GM23338 (cell line): ENCODE data around the gene SLC39A13. TPM values are rescaled to one million over a fixed set of nuclear protein-coding genes. Genes with fewer than 3 reads are reported as not detected.
A peak's percentile ranks its signal among the peaks of the same experiment; 100 is the strongest.

Experiments used
- ATAC-seq: fragments of 200-7000 bp; cut with Tn5 transposase; 3 replicates; pipeline ENCODE4 v1.9.1; 2020
- DNase-seq: peaks from one replicate; pipeline ENCODE4 v3.0.0-alpha.2; 2015; ENCODE audit warnings: low spot score
- H2AFZ ChIP-seq: fragments of 200-600 bp; sonication (generic); 2 replicates; pipeline ENCODE4 v1.8.0; 2016; ENCODE audit warnings: antibody characterized with exemption, mild to moderate bottlenecking, moderate library complexity
- H3F3A ChIP-seq: fragments of 200-600 bp; sonication (generic); replicated peaks from 2 replicates; pipeline ENCODE4 v1.8.0; 2017; ENCODE audit warnings: antibody characterized with exemption, mixed run types, low read depth
- H3K27ac ChIP-seq: fragments of 200-600 bp; sonication (generic); 2 replicates; pipeline ENCODE4 v1.6.1; 2016; ENCODE audit warnings: low read depth
- H3K27me3 ChIP-seq: fragments of 200-600 bp; sonication (generic); 2 replicates; pipeline ENCODE4 v1.8.0; 2016; ENCODE audit warnings: mild to moderate bottlenecking, mixed run types, moderate library complexity; ENCODE audit not compliant: insufficient read depth
- H3K36me3 ChIP-seq: fragments of 200-600 bp; sonication (generic); 2 replicates; pipeline ENCODE4 v1.8.0; 2016; ENCODE audit warnings: mild to moderate bottlenecking; ENCODE audit not compliant: insufficient read depth
- H3K4me1 ChIP-seq: fragments of 200-600 bp; sonication (generic); 2 replicates; pipeline ENCODE4 v1.8.0; 2016; ENCODE audit warnings: mild to moderate bottlenecking, moderate library complexity; ENCODE audit not compliant: insufficient read depth
- H3K4me2 ChIP-seq: fragments of 200-600 bp; sonication (generic); 2 replicates; pipeline ENCODE4 v1.7.1; 2017; ENCODE audit warnings: mixed run types
- H3K4me3 ChIP-seq: fragments of 200-600 bp; sonication (generic); 2 replicates; pipeline ENCODE4 v1.6.1; 2016; ENCODE audit warnings: mixed run types
- H3K79me2 ChIP-seq: fragments of 200-600 bp; sonication (generic); replicated peaks from 2 replicates; pipeline ENCODE4 v1.8.0; 2017; ENCODE audit warnings: mild to moderate bottlenecking; ENCODE audit not compliant: insufficient read depth
- H3K9me2 ChIP-seq: fragments of 200-600 bp; sonication (generic); 2 replicates; pipeline ENCODE4 v1.8.0; 2017; ENCODE audit not compliant: insufficient read depth
- H4K20me1 ChIP-seq: fragments of 200-600 bp; sonication (generic); replicated peaks from 2 replicates; pipeline ENCODE4 v1.8.0; 2017; ENCODE audit warnings: mild to moderate bottlenecking; ENCODE audit not compliant: insufficient read depth
- H3K27ac Mint-ChIP-seq: 2 replicates; pipeline ENCODE4 v1.8.0; 2020; ENCODE audit warnings: inconsistent platforms, mild to moderate bottlenecking, moderate library complexity, mixed read lengths
- H3K27me3 Mint-ChIP-seq: 3 replicates; pipeline ENCODE4 v1.8.0; 2022; ENCODE audit warnings: low read depth, mild to moderate bottlenecking, moderate library complexity, mixed read lengths, inconsistent platforms; ENCODE audit not compliant: insufficient read depth, poor library complexity
- H3K36me3 Mint-ChIP-seq: 3 replicates; pipeline ENCODE4 v1.8.0; 2021; ENCODE audit warnings: low read depth, mild to moderate bottlenecking, inconsistent platforms, moderate library complexity, mixed read lengths
- H3K4me1 Mint-ChIP-seq: 3 replicates; pipeline ENCODE4 v1.8.0; 2020; ENCODE audit warnings: mild to moderate bottlenecking, inconsistent platforms, mixed read lengths
- H3K4me3 Mint-ChIP-seq: 3 replicates; pipeline ENCODE4 v1.8.0; 2021; ENCODE audit warnings: moderate library complexity, mild to moderate bottlenecking, inconsistent platforms, mixed read lengths
- H3K9me3 Mint-ChIP-seq: 3 replicates; pipeline ENCODE4 v1.8.0; 2020; ENCODE audit warnings: moderate library complexity, mild to moderate bottlenecking, inconsistent platforms, mixed read lengths
- CREB1 ChIP-seq: fragments of 250-450 bp; sonication (Bioruptor Pico); IDR thresholded peaks from 2 replicates; pipeline ENCODE4 v1.5.0; 2020; ENCODE audit warnings: low read depth, mild to moderate bottlenecking, moderate library complexity
- EZH2 ChIP-seq: fragments of 200-600 bp; sonication (generic); IDR thresholded peaks from one replicate; pipeline ENCODE4 v1.8.0; 2017; ENCODE audit warnings: antibody characterized with exemption, mild to moderate bottlenecking, low read depth; ENCODE audit not compliant: unreplicated experiment
- EZH2phosphoT487 ChIP-seq: fragments of 200-600 bp; sonication (generic); IDR thresholded peaks from one replicate; pipeline ENCODE4 v1.8.1; 2018; ENCODE audit warnings: antibody characterized with exemption; ENCODE audit not compliant: unreplicated experiment
- JUNB ChIP-seq: IDR thresholded peaks from one replicate; pipeline ENCODE4 v1.6.1; 2016; ENCODE audit warnings: antibody characterized with exemption; ENCODE audit not compliant: unreplicated experiment
- NANOG ChIP-seq: IDR thresholded peaks from 2 replicates; pipeline ENCODE4 v1.6.1; 2016; ENCODE audit warnings: antibody characterized with exemption, borderline replicate concordance
- POLR2AphosphoS5 ChIP-seq: IDR thresholded peaks from 2 replicates; pipeline ENCODE4 v1.6.1; 2016; ENCODE audit warnings: antibody characterized with exemption, low read depth
- STAT1 ChIP-seq: IDR thresholded peaks from one replicate; pipeline ENCODE4 v1.6.1; 2016; ENCODE audit warnings: antibody characterized with exemption; ENCODE audit not compliant: unreplicated experiment
- ZNF114 ChIP-seq: fragments of 250-450 bp; sonication (Bioruptor Pico); IDR thresholded peaks from 2 replicates; pipeline ENCODE4 v1.5.0; 2020; ENCODE audit warnings: mild to moderate bottlenecking, moderate library complexity
- ZNF331 ChIP-seq: fragments of 250-450 bp; sonication (Bioruptor Pico); IDR thresholded peaks from 2 replicates; pipeline ENCODE4 v1.5.0; 2020; ENCODE audit warnings: low read depth, mild to moderate bottlenecking, moderate library complexity
- polyA plus RNA-seq: library from polyadenylated mRNA; unstranded; fragments of >200 nt; fragmentation: Nextera tagmentation; extraction: Ambion mirVana; gene quantifications from 2 replicates; pipeline ENCODE4 v1.2.1, GENCODE V29; 2016
- total RNA-seq: library from RNA; depleted of rRNA; stranded (reverse); fragments of >200 nt; shearing (Covaris generic); gene quantifications from 2 replicates; pipeline ENCODE4 v1.2.3, GENCODE V29; 2014
- TF ChIP-seq, protein P1 (sequence below): IDR thresholded peaks from 2 replicates; pipeline ENCODE4 v1.6.1; 2016; ENCODE audit warnings: antibody characterized with exemption
- TF ChIP-seq, protein P2 (sequence below), 2 experiments: fragments of 200-600 bp in 1 of 2; sonication (generic) in 1 of 2; conservative IDR thresholded peaks; 2 replicates each; pipeline versions ENCODE4 v1.5.1 to v1.6.1; 2016 to 2017; ENCODE audit warnings: antibody characterized with exemption in 2 of 2, low read depth in 2 of 2, mild to moderate bottlenecking in 2 of 2, moderate library complexity in 1 of 2
- TF ChIP-seq, protein P3 (sequence below): IDR thresholded peaks from one replicate; pipeline ENCODE4 v1.6.1; 2018; ENCODE audit warnings: antibody characterized with exemption; ENCODE audit not compliant: unreplicated experiment
- TF ChIP-seq, protein P4 (sequence below): fragments of 250-450 bp; sonication (Bioruptor Pico); IDR thresholded peaks from 2 replicates; pipeline ENCODE4 v1.5.0; 2020; ENCODE audit warnings: mild to moderate bottlenecking, moderate library complexity

The SLC39A13 gene
- total and polyA plus RNA-seq, 2 experiments from 2014 or later, result 15.8 to 32.7 TPM

DNA sequence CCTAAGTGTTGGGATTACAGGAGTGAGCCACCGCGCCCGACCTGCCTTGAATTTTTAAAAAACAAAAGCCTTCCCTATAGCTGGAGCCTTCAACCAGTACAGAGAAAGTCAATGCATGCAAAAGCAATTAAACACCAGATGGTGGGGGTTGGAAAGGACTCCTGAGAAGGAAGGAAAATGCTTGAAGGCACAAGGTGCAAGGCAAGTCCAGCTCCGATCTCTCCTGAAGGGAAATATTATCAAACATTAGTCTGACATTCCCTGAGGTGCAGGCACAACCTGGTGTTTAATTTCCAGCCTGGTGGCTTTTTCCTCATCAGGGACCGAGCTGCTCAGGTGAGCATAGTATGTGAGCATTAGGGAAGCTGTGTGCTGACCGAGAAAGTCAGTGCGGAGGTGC, 53.5 kb downstream of the SLC39A13 start:
- TF ChIP-seq POLR2AphosphoS5 (no peak), ZNF331 (CRISPR knock-in tag) (no peak), EZH2 (no peak), CREB1 (CRISPR knock-in tag) (no peak), JUNB (no peak), ZNF114 (CRISPR knock-in tag) (no peak), EZH2phosphoT487 (no peak), STAT1 (no peak), NANOG (no peak)
- TF ChIP-seq, protein P1, sequence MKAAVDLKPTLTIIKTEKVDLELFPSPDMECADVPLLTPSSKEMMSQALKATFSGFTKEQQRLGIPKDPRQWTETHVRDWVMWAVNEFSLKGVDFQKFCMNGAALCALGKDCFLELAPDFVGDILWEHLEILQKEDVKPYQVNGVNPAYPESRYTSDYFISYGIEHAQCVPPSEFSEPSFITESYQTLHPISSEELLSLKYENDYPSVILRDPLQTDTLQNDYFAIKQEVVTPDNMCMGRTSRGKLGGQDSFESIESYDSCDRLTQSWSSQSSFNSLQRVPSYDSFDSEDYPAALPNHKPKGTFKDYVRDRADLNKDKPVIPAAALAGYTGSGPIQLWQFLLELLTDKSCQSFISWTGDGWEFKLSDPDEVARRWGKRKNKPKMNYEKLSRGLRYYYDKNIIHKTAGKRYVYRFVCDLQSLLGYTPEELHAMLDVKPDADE, result no peak
- TF ChIP-seq, protein P2, sequence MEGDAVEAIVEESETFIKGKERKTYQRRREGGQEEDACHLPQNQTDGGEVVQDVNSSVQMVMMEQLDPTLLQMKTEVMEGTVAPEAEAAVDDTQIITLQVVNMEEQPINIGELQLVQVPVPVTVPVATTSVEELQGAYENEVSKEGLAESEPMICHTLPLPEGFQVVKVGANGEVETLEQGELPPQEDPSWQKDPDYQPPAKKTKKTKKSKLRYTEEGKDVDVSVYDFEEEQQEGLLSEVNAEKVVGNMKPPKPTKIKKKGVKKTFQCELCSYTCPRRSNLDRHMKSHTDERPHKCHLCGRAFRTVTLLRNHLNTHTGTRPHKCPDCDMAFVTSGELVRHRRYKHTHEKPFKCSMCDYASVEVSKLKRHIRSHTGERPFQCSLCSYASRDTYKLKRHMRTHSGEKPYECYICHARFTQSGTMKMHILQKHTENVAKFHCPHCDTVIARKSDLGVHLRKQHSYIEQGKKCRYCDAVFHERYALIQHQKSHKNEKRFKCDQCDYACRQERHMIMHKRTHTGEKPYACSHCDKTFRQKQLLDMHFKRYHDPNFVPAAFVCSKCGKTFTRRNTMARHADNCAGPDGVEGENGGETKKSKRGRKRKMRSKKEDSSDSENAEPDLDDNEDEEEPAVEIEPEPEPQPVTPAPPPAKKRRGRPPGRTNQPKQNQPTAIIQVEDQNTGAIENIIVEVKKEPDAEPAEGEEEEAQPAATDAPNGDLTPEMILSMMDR (conservative IDR thresholded peaks at IDR 0.05; ENCODE audit: low read depth in 2 of 2), result no peak
- TF ChIP-seq, protein P3, sequence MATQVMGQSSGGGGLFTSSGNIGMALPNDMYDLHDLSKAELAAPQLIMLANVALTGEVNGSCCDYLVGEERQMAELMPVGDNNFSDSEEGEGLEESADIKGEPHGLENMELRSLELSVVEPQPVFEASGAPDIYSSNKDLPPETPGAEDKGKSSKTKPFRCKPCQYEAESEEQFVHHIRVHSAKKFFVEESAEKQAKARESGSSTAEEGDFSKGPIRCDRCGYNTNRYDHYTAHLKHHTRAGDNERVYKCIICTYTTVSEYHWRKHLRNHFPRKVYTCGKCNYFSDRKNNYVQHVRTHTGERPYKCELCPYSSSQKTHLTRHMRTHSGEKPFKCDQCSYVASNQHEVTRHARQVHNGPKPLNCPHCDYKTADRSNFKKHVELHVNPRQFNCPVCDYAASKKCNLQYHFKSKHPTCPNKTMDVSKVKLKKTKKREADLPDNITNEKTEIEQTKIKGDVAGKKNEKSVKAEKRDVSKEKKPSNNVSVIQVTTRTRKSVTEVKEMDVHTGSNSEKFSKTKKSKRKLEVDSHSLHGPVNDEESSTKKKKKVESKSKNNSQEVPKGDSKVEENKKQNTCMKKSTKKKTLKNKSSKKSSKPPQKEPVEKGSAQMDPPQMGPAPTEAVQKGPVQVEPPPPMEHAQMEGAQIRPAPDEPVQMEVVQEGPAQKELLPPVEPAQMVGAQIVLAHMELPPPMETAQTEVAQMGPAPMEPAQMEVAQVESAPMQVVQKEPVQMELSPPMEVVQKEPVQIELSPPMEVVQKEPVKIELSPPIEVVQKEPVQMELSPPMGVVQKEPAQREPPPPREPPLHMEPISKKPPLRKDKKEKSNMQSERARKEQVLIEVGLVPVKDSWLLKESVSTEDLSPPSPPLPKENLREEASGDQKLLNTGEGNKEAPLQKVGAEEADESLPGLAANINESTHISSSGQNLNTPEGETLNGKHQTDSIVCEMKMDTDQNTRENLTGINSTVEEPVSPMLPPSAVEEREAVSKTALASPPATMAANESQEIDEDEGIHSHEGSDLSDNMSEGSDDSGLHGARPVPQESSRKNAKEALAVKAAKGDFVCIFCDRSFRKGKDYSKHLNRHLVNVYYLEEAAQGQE, result no peak
- TF ChIP-seq, protein P4, sequence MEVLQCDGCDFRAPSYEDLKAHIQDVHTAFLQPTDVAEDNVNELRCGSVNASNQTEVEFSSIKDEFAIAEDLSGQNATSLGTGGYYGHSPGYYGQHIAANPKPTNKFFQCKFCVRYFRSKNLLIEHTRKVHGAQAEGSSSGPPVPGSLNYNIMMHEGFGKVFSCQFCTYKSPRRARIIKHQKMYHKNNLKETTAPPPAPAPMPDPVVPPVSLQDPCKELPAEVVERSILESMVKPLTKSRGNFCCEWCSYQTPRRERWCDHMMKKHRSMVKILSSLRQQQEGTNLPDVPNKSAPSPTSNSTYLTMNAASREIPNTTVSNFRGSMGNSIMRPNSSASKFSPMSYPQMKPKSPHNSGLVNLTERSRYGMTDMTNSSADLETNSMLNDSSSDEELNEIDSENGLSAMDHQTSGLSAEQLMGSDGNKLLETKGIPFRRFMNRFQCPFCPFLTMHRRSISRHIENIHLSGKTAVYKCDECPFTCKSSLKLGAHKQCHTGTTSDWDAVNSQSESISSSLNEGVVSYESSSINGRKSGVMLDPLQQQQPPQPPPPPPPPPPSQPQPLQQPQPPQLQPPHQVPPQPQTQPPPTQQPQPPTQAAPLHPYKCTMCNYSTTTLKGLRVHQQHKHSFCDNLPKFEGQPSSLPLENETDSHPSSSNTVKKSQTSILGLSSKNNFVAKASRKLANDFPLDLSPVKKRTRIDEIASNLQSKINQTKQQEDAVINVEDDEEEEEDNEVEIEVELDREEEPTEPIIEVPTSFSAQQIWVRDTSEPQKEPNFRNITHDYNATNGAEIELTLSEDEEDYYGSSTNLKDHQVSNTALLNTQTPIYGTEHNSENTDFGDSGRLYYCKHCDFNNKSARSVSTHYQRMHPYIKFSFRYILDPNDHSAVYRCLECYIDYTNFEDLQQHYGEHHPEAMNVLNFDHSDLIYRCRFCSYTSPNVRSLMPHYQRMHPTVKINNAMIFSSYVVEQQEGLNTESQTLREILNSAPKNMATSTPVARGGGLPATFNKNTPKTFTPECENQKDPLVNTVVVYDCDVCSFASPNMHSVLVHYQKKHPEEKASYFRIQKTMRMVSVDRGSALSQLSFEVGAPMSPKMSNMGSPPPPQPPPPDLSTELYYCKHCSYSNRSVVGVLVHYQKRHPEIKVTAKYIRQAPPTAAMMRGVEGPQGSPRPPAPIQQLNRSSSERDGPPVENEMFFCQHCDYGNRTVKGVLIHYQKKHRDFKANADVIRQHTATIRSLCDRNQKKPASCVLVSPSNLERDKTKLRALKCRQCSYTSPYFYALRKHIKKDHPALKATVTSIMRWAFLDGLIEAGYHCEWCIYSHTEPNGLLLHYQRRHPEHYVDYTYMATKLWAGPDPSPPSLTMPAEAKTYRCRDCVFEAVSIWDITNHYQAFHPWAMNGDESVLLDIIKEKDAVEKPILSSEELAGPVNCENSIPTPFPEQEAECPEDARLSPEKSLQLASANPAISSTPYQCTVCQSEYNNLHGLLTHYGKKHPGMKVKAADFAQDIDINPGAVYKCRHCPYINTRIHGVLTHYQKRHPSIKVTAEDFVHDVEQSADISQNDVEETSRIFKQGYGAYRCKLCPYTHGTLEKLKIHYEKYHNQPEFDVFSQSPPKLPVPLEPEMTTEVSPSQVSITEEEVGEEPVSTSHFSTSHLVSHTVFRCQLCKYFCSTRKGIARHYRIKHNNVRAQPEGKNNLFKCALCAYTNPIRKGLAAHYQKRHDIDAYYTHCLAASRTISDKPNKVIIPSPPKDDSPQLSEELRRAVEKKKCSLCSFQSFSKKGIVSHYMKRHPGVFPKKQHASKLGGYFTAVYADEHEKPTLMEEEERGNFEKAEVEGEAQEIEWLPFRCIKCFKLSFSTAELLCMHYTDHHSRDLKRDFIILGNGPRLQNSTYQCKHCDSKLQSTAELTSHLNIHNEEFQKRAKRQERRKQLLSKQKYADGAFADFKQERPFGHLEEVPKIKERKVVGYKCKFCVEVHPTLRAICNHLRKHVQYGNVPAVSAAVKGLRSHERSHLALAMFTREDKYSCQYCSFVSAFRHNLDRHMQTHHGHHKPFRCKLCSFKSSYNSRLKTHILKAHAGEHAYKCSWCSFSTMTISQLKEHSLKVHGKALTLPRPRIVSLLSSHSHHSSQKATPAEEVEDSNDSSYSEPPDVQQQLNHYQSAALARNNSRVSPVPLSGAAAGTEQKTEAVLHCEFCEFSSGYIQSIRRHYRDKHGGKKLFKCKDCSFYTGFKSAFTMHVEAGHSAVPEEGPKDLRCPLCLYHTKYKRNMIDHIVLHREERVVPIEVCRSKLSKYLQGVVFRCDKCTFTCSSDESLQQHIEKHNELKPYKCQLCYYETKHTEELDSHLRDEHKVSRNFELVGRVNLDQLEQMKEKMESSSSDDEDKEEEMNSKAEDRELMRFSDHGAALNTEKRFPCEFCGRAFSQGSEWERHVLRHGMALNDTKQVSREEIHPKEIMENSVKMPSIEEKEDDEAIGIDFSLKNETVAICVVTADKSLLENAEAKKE (CRISPR knock-in tag), result no peak
- Mint-ChIP-seq H3K9me3 (no peaks in the 10 kb centered on the region), H3K27ac (peak overlapping the region; percentile 29; the same call in 1 of the 2 replicates), H3K4me1 (peaks cover 18% of the 10 kb centered on the region), H3K4me3 (no peak overlapping the region), H3K36me3 (peaks cover 11% of the 10 kb centered on the region), H3K27me3 (peaks cover under 1% of the 10 kb centered on the region)
- H3K36me3 ChIP-seq, result 0 out of 2 replicates have a peak, but pooled peaks cover 9% of the 10 kb centered on the region
- ATAC-seq, result no peak
- no peaks in the 10 kb centered on the region for H3K9me2 ChIP-seq
- peak overlapping the region; percentile 63; the same call in 1 of the 2 replicates for H3K27ac ChIP-seq
- H3F3A ChIP-seq, result peaks cover 5% of the 10 kb centered on the region; the same call in 1 of the 2 replicates
- peaks cover 25% of the 10 kb centered on the region for H3K79me2 ChIP-seq
- H3K4me3 ChIP-seq, result no peak overlapping the region
- DNase-seq, result no peak
- H3K4me2 ChIP-seq, result no peak overlapping the region
- H2AFZ ChIP-seq, result no peak overlapping the region
- peaks cover 12% of the 10 kb centered on the region for H4K20me1 ChIP-seq
- H3K27me3 ChIP-seq, result no peaks in the 10 kb centered on the region
- H3K4me1 ChIP-seq, result peaks cover 11% of the 10 kb centered on the region
